IMR-90 (cell line): ENCODE data around the gene GRM8. TPM values are rescaled to one million over a fixed set of nuclear protein-coding genes. Genes with fewer than 3 reads are reported as not detected.

ENCODE experiments used
- ATAC-seq: fragments of 200-7000 bp; cut with Tn5 transposase; 2 replicates; pipeline ENCODE4 v1.9.1; 2020; ENCODE audit warnings: low read depth, mild to moderate bottlenecking, moderate library complexity
- BruUV-seq: library from RNA; stranded (reverse); fragments of 400-500 nt; replicated peaks from 2 replicates; lab custom pipeline; 2021; lab: Mats Ljungman, UMichigan
- CTCF ChIA-PET: fragments of 300-600 bp; formaldehyde crosslinking; extraction: SDS; loops from one replicate; lab custom pipeline; 2021; ENCODE audit warnings: antibody characterized with exemption; lab: Yijun Ruan, JAX
- POLR2A ChIA-PET: fragments of 300-600 bp; sonication (Branson Sonifier 250); formaldehyde crosslinking; loops from one replicate; lab custom pipeline; 2022; ENCODE audit warnings: antibody characterized with exemption; ENCODE audit not compliant: unreplicated experiment; lab: Charles Lee
- DNase-seq: peaks from one replicate; pipeline ENCODE4 v3.0.0; 2013
- H2AFZ ChIP-seq: replicated peaks from 2 replicates; pipeline ENCODE3; 2013; ENCODE audit warnings: low read length, mild to moderate bottlenecking; ENCODE audit not compliant: poor library complexity
- H2AK5ac ChIP-seq: 2 replicates; pipeline ENCODE4 v1.6.1; 2013; ENCODE audit warnings: low read depth, low read length, inconsistent platforms
- H2AK9ac ChIP-seq: replicated peaks from 2 replicates; pipeline ENCODE3; 2013; ENCODE audit warnings: mild to moderate bottlenecking, low read depth, low read length, moderate library complexity; ENCODE audit not compliant: poor library complexity
- H2BK120ac ChIP-seq: 2 replicates; pipeline ENCODE4 v1.6.1; 2013; ENCODE audit warnings: low read depth, low read length, inconsistent platforms
- H2BK15ac ChIP-seq: 3 replicates; pipeline ENCODE4 v1.6.1; 2013; ENCODE audit warnings: low read depth, low read length, inconsistent platforms
- H2BK20ac ChIP-seq: 2 replicates; pipeline ENCODE4 v1.6.1; 2013; ENCODE audit warnings: low read depth, mild to moderate bottlenecking, inconsistent platforms, low read length, moderate library complexity
- H2BK5ac ChIP-seq: 2 replicates; pipeline ENCODE4 v1.6.1; 2013; ENCODE audit warnings: mild to moderate bottlenecking, low read depth, low read length, inconsistent platforms; ENCODE audit not compliant: poor library complexity, severe bottlenecking
- H3K14ac ChIP-seq: replicated peaks from 2 replicates; pipeline ENCODE4 v1.6.1; 2013; ENCODE audit warnings: low read depth, low read length, inconsistent platforms
- H3K18ac ChIP-seq: 2 replicates; pipeline ENCODE4 v1.6.1; 2013; ENCODE audit warnings: low read depth, low read length, control low read depth
- H3K23ac ChIP-seq: 2 replicates; pipeline ENCODE4 v1.6.1; 2013; ENCODE audit warnings: low read depth, low read length, inconsistent platforms
- H3K27ac ChIP-seq: 2 replicates; pipeline ENCODE4 v1.5.1; 2013; ENCODE audit warnings: mild to moderate bottlenecking, control low read depth, low read length; ENCODE audit not compliant: insufficient read depth
- H3K27me3 ChIP-seq: 2 replicates; pipeline ENCODE4 v1.6.1; 2013; ENCODE audit warnings: low read length; ENCODE audit not compliant: control insufficient read depth, insufficient read depth
- H3K36me3 ChIP-seq: 2 replicates; pipeline ENCODE4 v1.6.1; 2013; ENCODE audit warnings: low read length, mixed read lengths; ENCODE audit not compliant: control insufficient read depth, insufficient read depth
- H3K4ac ChIP-seq: 2 replicates; pipeline ENCODE4 v1.6.1; 2013; ENCODE audit warnings: low read depth, low read length, inconsistent platforms
- H3K4me1 ChIP-seq: 2 replicates; pipeline ENCODE4 v1.6.1; 2013; ENCODE audit warnings: low read length, mixed read lengths; ENCODE audit not compliant: control insufficient read depth, insufficient read depth
- H3K4me2 ChIP-seq: 2 replicates; pipeline ENCODE4 v1.6.1; 2013; ENCODE audit warnings: low read depth, mild to moderate bottlenecking, control low read depth, low read length, moderate library complexity
- H3K4me3 ChIP-seq: 2 replicates; pipeline ENCODE4 v1.5.1; 2013; ENCODE audit warnings: low read depth, mild to moderate bottlenecking, control low read depth, low read length, moderate library complexity; ENCODE audit not compliant: insufficient read depth
- H3K56ac ChIP-seq: 2 replicates; pipeline ENCODE4 v1.6.1; 2013; ENCODE audit warnings: low read length, inconsistent platforms; ENCODE audit not compliant: insufficient read depth; ENCODE audit errors: extremely low read depth
- H3K79me1 ChIP-seq, 2 experiments: 2 replicates each; pipeline ENCODE4 v1.6.1; 2013; ENCODE audit warnings: low read length in 2 of 2, inconsistent platforms in 1 of 2, low read depth in 1 of 2
- H3K9ac ChIP-seq: 2 replicates; pipeline ENCODE4 v1.6.1; 2013; ENCODE audit warnings: low read depth, low read length, control low read depth
- H3K9me1 ChIP-seq: 2 replicates; pipeline ENCODE4 v1.6.1; 2013; ENCODE audit warnings: low read length, inconsistent platforms; ENCODE audit not compliant: insufficient read depth
- H3K9me3 ChIP-seq: 2 replicates; pipeline ENCODE4 v1.6.1; 2013; ENCODE audit warnings: low read length; ENCODE audit not compliant: control insufficient read depth, insufficient read depth
- H4K20me1 ChIP-seq: 2 replicates; pipeline ENCODE4 v1.6.1; 2013; ENCODE audit warnings: low read length, inconsistent platforms; ENCODE audit not compliant: insufficient read depth
- H4K5ac ChIP-seq: 2 replicates; pipeline ENCODE4 v1.6.1; 2013; ENCODE audit warnings: mild to moderate bottlenecking, low read depth, low read length, control low read depth
- H4K8ac ChIP-seq, 2 experiments: 2 replicates each; pipeline ENCODE4 v1.6.1; 2013; ENCODE audit warnings: low read depth in 2 of 2, low read length in 2 of 2, control low read depth in 1 of 2, inconsistent platforms in 1 of 2
- H4K91ac ChIP-seq: 2 replicates; pipeline ENCODE4 v1.6.1; 2013; ENCODE audit warnings: low read depth, low read length, inconsistent platforms; ENCODE audit not compliant: insufficient read depth
- BHLHE40 ChIP-seq: fragments of 150-350 bp; IDR thresholded peaks from 2 replicates; pipeline ENCODE4 v1.6.1; 2016; ENCODE audit warnings: mild to moderate bottlenecking, low read depth, low read length
- CEBPB ChIP-seq: IDR thresholded peaks from 2 replicates; pipeline ENCODE4 v1.6.1; 2012; ENCODE audit warnings: low read depth, low read length, improper control_type of control experiment
- CHD1 ChIP-seq: IDR thresholded peaks from 2 replicates; pipeline ENCODE4 v1.6.1; 2012; ENCODE audit warnings: low read depth, low read length, improper control_type of control experiment
- MAFK ChIP-seq: IDR thresholded peaks from 2 replicates; pipeline ENCODE4 v1.6.1; 2012; ENCODE audit warnings: low read depth, low read length, improper control_type of control experiment
- MAZ ChIP-seq: IDR thresholded peaks from 2 replicates; pipeline ENCODE4 v1.6.1; 2012; ENCODE audit warnings: low read depth, mild to moderate bottlenecking, low read length, improper control_type of control experiment, moderate library complexity, borderline replicate concordance
- POLR2A ChIP-seq: IDR thresholded peaks from 2 replicates; pipeline ENCODE4 v1.6.1; 2012; ENCODE audit warnings: mild to moderate bottlenecking, low read depth, low read length
- RCOR1 ChIP-seq: IDR thresholded peaks from 2 replicates; pipeline ENCODE4 v1.6.1; 2012; ENCODE audit warnings: mild to moderate bottlenecking, low read length, improper control_type of control experiment; ENCODE audit not compliant: insufficient replicate concordance
- SMC3 ChIP-seq: fragments of 150-350 bp; IDR thresholded peaks from 2 replicates; pipeline ENCODE4 v1.6.1; 2016; ENCODE audit warnings: low read depth, mild to moderate bottlenecking, antibody characterized with exemption, low read length, moderate library complexity
- WGBS, 2 experiments: methylation state at CpG; one replicate each; pipeline versions ENCODE4 v1.1.5 to v1.1.7; 2013; ENCODE audit warnings: missing lambda C conversion rate in 2 of 2; ENCODE audit not compliant: insufficient read length in 1 of 2; ENCODE audit errors: extremely low coverage in 2 of 2; 5-methylcytosine and 5-hydroxymethylcytosine counted together
- dilution Hi-C: fragments of 300-500 bp; cut with HindIII; formaldehyde crosslinking; loops from one replicate; pipeline ENCODE4 v1.14.3; 2018; ENCODE audit warnings: low sequenced_read_pairs; ENCODE audit not compliant: unreplicated experiment
- in situ Hi-C: fragments of 300-500 bp; cut with MboI; formaldehyde crosslinking; loops from 3 replicates; pipeline ENCODE4 v1.14.3; 2019; ENCODE audit warnings: low sequenced_read_pairs, inconsistent platforms, mixed read lengths
- intact Hi-C: fragments of 100-400 bp; cut with micrococcal nuclease; formaldehyde crosslinking; loops from 2 replicates; pipeline ENCODE4 v1.10.0; 2022
- polyA plus RNA-seq, 3 experiments: library from polyadenylated mRNA; depleted of rRNA; stranded (reverse); fragments of >200 nt; gene quantifications; 2 replicates each; pipeline ENCODE4 v1.2.3, GENCODE V29; 2012; ENCODE audit warnings: low replicate concordance in 1 of 3
- total RNA-seq: library from RNA; depleted of rRNA; stranded (reverse); fragments of >200 nt; gene quantifications from 2 replicates; pipeline ENCODE4 v1.2.3, GENCODE V29; 2012
- TF ChIP-seq, protein P1 (sequence below): fragments of 150-350 bp; IDR thresholded peaks from 2 replicates; pipeline ENCODE4 v1.6.1; 2017; ENCODE audit warnings: mild to moderate bottlenecking, antibody characterized with exemption, low read length, low read depth
- TF ChIP-seq, protein P2 (sequence below): fragments of 150-350 bp; IDR thresholded peaks from 2 replicates; pipeline ENCODE4 v1.6.1; 2016; ENCODE audit warnings: low read depth, mild to moderate bottlenecking, low read length, moderate library complexity, borderline replicate concordance

GRM8 gene
- total and polyA plus RNA-seq, 2 of the 4 experiments (the other 2 are of a cell fraction): not detected

DNA sequence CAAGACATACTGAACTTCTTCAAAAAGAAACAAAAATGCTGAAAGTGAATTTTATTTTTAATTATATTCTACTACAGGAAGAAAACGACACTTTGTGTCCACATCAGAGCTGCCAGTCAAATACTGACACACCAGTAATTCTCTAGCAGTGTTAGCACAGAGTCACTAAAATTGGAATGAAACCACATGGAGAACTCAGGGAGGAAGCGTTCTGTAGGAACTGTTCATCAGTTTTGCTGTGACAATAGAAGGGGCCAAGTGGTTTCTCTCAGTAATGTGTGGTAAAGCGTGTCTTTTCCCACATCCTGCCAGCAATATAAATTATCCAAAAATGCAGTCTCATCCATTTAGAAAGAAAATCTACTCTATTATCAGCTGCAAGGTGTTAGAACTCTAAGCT, 683.3 kb downstream of the GRM8 start:
- WGBS, 2 experiments: no CpG with 5 or more reads among the region's 3 CpGs
- TF ChIP-seq CHD1: no peak
- no peak for TF ChIP-seq MAFK
- TF ChIP-seq CEBPB: no peak
- no peak for TF ChIP-seq POLR2A
- no peak for TF ChIP-seq MAZ
- TF ChIP-seq SMC3: no peak
- TF ChIP-seq, protein P1, sequence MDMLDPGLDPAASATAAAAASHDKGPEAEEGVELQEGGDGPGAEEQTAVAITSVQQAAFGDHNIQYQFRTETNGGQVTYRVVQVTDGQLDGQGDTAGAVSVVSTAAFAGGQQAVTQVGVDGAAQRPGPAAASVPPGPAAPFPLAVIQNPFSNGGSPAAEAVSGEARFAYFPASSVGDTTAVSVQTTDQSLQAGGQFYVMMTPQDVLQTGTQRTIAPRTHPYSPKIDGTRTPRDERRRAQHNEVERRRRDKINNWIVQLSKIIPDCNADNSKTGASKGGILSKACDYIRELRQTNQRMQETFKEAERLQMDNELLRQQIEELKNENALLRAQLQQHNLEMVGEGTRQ: no peak
- TF ChIP-seq RCOR1: no peak
- no peak for TF ChIP-seq BHLHE40
- TF ChIP-seq, protein P2, sequence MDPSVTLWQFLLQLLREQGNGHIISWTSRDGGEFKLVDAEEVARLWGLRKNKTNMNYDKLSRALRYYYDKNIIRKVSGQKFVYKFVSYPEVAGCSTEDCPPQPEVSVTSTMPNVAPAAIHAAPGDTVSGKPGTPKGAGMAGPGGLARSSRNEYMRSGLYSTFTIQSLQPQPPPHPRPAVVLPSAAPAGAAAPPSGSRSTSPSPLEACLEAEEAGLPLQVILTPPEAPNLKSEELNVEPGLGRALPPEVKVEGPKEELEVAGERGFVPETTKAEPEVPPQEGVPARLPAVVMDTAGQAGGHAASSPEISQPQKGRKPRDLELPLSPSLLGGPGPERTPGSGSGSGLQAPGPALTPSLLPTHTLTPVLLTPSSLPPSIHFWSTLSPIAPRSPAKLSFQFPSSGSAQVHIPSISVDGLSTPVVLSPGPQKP: no peak
- in situ Hi-C loops (no loop called here), dilution Hi-C loops (no loop called here), intact Hi-C loops (no loop called here)
- DNase-seq (no peak), ATAC-seq (no peak)
- POLR2A ChIA-PET: no interaction called here
- Histone ChIP-seq H3K9ac (no peak overlapping the region), H3K36me3 (no peaks in the 10 kb centered on the region), H3K27ac (no peak overlapping the region), H3K4me1 (no peaks in the 10 kb centered on the region), H3K27me3 (no peaks in the 10 kb centered on the region), H3K14ac (no peak overlapping the region), H2BK5ac (no peak overlapping the region), H2BK120ac (no peak overlapping the region), H3K4ac (no peak overlapping the region), H4K5ac (no peak overlapping the region), H3K4me2 (no peak overlapping the region), H2AK9ac (no peak overlapping the region), H3K9me3 (peaks cover 5% of the 10 kb centered on the region), H4K8ac (no peak overlapping the region), H3K79me1 (no peaks in the 10 kb centered on the region), H3K4me3 (no peak overlapping the region), H2AK5ac (no peak overlapping the region), H3K9me1 (no peaks in the 10 kb centered on the region), H2BK15ac (no peak overlapping the region), H3K23ac (no peak overlapping the region), H3K56ac (no peak overlapping the region), H4K91ac (no peak overlapping the region), H3K18ac (no peak overlapping the region), H4K20me1 (no peaks in the 10 kb centered on the region), H2AFZ (no peak overlapping the region), H2BK20ac (no peak overlapping the region)
- no TSS peak for BruUV-seq
- CTCF ChIA-PET: no interaction called here
